CD4-positive, alpha-beta T cell treated with Interleukin-15 for 1 hour (primary cell): ENCODE measurements around the gene CARS2.
A peak's percentile ranks its signal among the peaks of the same experiment; 100 is the strongest.
"Not testable (repeated sequence)": the region's sequence is repeated elsewhere in the genome, so short reads cannot be mapped to it uniquely, and the experiment has no call there.

Experiments used
- DNase-seq: peaks from one replicate; pipeline ENCODE4 v3.0.0-alpha.2; 2020

The CARS2 gene

GRCh38 chr13:110615322-110616102, 90.4 kb downstream of the CARS2 start, which contains the start of gene NAXD:
NAXD (plus strand) TSS chr13:110615545; CDS start chr13:110615602, 57 bp downstream.
- DNase-seq, result peak; percentile 77

- DNase-seq, result no peak
These were observed 91.0 kb downstream of the CARS2 start for GRCh38 chr13:110615005-110615321.

DNA sequence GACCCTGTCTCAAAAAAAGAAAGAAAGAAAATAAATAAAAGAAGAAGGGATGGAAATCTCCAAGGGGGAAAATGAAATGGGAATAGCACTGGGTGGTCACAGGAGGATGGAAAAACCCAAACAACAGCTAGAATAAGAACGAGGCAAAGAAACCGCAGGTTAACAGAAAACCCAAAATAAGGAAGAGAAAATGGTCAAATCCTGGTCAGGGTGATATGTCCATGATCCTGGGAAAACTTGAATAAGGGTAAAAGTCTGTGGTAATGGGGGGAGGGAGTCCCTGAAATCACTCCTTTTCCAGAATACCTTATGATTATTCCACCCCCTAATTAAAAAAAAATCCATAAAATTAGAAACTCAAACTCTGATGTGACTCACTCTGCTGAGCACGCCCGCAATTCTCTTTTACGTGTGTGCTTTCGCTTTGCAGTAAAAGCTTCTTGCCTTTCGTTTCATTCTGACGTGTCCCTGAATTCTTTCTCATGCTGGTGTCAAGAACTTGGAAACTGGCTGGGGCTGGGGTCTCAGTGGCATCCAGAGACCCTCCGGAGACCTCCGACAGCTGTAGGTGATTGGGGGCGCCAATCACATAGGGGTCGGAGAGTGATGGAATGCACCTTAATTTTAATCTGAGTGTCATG, 94.8 kb downstream of the CARS2 start:
- no peak for DNase-seq

DNA sequence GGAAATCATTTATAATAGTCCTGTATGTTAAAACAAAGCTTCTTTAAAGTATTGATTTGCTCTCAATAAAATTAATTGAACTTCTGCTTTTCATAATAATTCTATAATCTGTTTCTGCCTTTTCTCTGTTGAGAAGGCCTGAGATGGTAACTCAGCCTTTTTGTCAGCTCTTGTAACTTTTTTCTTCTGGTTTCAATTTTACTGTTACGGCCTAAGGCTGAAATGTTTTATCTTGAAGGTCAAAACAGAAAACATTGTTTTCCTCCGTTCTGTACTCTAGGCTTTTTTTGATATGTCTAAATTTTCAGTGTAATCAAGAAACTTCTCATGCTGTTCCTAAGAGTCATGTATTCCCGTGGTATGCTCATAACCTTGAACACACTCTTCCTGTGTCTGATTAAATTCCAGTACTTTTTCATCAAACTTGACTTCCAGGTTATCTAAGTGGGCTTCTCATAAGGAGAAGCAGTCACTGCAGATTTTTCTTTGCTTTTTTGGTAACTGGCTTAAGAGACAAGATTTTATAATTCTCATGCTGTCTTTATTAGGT, 98.2 kb downstream of the CARS2 start:
- no peak for DNase-seq

DNA sequence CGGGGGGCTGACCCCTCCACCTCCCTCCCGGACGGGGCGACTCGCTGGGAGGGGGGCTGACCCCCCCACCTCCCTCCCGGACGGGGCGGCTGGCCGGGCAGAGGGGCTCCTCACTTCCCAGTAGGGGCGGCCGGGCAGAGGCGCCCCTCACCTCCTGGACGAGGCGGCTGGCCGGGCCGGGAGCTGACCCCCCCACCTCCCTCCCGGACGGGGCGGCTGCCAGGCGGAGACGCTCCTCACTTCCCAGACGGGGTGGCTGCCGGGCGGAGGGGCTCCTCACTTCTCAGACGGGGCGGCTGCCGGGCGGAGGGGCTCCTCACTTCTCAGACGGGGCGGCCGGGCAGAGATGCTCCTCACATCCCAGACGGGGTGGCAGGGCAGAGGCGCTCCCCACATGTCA, 99.6 kb downstream of the CARS2 start:
- DNase-seq, result not testable (repeated sequence)

- DNase-seq, result no peak
These were observed 100.8 kb downstream of the CARS2 start for GRCh38 chr13:110605132-110605531.

DNA sequence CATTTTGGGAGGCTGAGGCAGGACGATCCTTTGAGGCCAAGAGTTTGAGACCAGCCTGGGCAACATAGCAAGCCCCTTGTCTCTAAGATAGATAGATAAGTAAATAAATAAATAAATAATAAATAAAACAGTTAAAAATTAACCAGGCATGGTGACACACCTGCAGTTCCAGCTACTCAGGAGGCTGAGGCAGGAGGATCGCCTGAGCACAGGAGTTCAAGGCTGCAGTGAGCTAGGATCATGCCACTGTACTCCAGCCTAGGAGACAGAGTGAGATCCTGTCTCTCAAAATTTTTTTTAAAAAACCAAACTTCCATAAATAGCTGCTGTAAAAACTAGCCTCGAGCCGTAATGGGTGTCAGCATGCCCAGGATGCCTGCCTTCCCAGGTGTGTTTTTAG, 104.9 kb downstream of the CARS2 start:
- DNase-seq, result no peak

- no peak for DNase-seq
These were observed 105.6 kb downstream of the CARS2 start for GRCh38 chr13:110600261-110600819.

GRCh38 chr13:110597041-110597689, 108.8 kb downstream of the CARS2 start:
- no peak for DNase-seq

- DNase-seq, result no peak
These were observed 112.3 kb downstream of the CARS2 start for GRCh38 chr13:110593430-110594130.

GRCh38 chr13:110592665-110593064, 113.3 kb downstream of the CARS2 start:
- DNase-seq, result no peak
